K562 (cell line): ENCODE results near the gene TRIM25. TPM values are rescaled to one million over a fixed set of nuclear protein-coding genes. Genes with fewer than 3 reads are reported as not detected.

Experiments
- CBX2 ChIP-seq: fragments of 200-600 bp; sonication (generic); IDR thresholded peaks from one replicate; pipeline ENCODE4 v1.6.1; 2012; ENCODE audit warnings: mild to moderate bottlenecking, low read length, inconsistent platforms; ENCODE audit not compliant: insufficient read depth, poor library complexity, severe bottlenecking
- GABPB2 ChIP-seq: fragments of 250-450 bp; sonication (Bioruptor Pico); conservative IDR thresholded peaks from 2 replicates; pipeline ENCODE4 v1.5.1; 2021; ENCODE audit warnings: mild to moderate bottlenecking
- GTF2F1 ChIP-seq: IDR thresholded peaks from 2 replicates; pipeline ENCODE4 v1.6.1; 2011; ENCODE audit warnings: low read depth, low read length, improper control_type of control experiment
- HSF4 ChIP-seq: fragments of 250-450 bp; sonication (Bioruptor Pico); IDR thresholded peaks from 2 replicates; pipeline ENCODE4 v2.1.2; 2022; ENCODE audit warnings: mild to moderate bottlenecking, moderate library complexity, borderline replicate concordance
- ID3 ChIP-seq, 2 experiments: fragments of 250-450 bp in 1 of 2; fragments of 450-650 bp in 1 of 2; sonication (Bioruptor Pico) in 1 of 2; IDR thresholded peaks; 2 replicates each; pipeline versions ENCODE4 v1.6.1 to v1.8.0; 2016 to 2021; ENCODE audit warnings: mild to moderate bottlenecking in 2 of 2, moderate library complexity in 2 of 2, missing compliant biosample characterization in 1 of 2, missing genetic modification characterization in 1 of 2
- IRF2 ChIP-seq: sonication (generic); formaldehyde crosslinking; IDR thresholded peaks from 2 replicates; pipeline ENCODE4 v1.8.1; 2022; ENCODE audit warnings: mild to moderate bottlenecking, missing genetic modification reagents
- MXI1 ChIP-seq: IDR thresholded peaks from 2 replicates; pipeline ENCODE4 v1.6.1; 2011; ENCODE audit warnings: low read depth, mild to moderate bottlenecking, improper control_type of control experiment, low read length
- PML ChIP-seq: IDR thresholded peaks from 2 replicates; pipeline ENCODE4 v1.6.1; 2012; ENCODE audit warnings: low read length, inconsistent platforms
- RBFOX2 ChIP-seq: fragments of 200-400 bp; formaldehyde crosslinking; IDR thresholded peaks from 2 replicates; pipeline ENCODE4 v1.6.1; 2017; ENCODE audit warnings: low read depth, mild to moderate bottlenecking, low read length, moderate library complexity
- SMAD1 ChIP-seq: fragments of 150-350 bp; IDR thresholded peaks from 2 replicates; pipeline ENCODE4 v1.6.1; 2014; ENCODE audit warnings: low read length, low read depth; ENCODE audit not compliant: partially characterized antibody
- SNRNP70 ChIP-seq: fragments of 200-400 bp; formaldehyde crosslinking; optimal IDR thresholded peaks from 2 replicates; pipeline ENCODE3; 2017; ENCODE audit warnings: low read depth, low read length
- TGIF2 ChIP-seq: sonication (generic); formaldehyde crosslinking; IDR thresholded peaks from 2 replicates; pipeline ENCODE4 v1.8.1; 2022; ENCODE audit warnings: mild to moderate bottlenecking, missing genetic modification reagents, moderate library complexity
- TRIM25 ChIP-seq: fragments of 450-650 bp; IDR thresholded peaks from 2 replicates; pipeline ENCODE4 v1.7.0; 2016; ENCODE audit warnings: borderline replicate concordance
- USF2 ChIP-seq: sonication (generic); formaldehyde crosslinking; IDR thresholded peaks from 2 replicates; pipeline ENCODE4 v1.5.0; 2020; ENCODE audit warnings: missing genetic modification reagents
- XRCC4 ChIP-seq: IDR thresholded peaks from one replicate; pipeline ENCODE4 v1.6.1; 2011; ENCODE audit not compliant: insufficient read depth, insufficient read length; ENCODE audit errors: extremely low read depth
- ZBTB34 ChIP-seq: fragments of 250-450 bp; sonication (Bioruptor Pico); IDR thresholded peaks from 2 replicates; pipeline ENCODE4 v1.8.0; 2021; ENCODE audit warnings: mild to moderate bottlenecking, moderate library complexity
- ZNF695 ChIP-seq: fragments of 450-650 bp; formaldehyde crosslinking; IDR thresholded peaks from 2 replicates; pipeline ENCODE4 v1.4.0; 2020; ENCODE audit warnings: mild to moderate bottlenecking, moderate library complexity
- ZNF766 ChIP-seq: fragments of 200-800 bp; sonication (Bioruptor generic); conservative IDR thresholded peaks from 2 replicates; pipeline ENCODE4 v1.6.1; 2016; ENCODE audit warnings: missing genetic modification characterization, missing compliant biosample characterization
- polyA plus RNA-seq, 8 experiments: library from polyadenylated mRNA; depleted of rRNA in 4 of 8; stranded (reverse) in 5 of 8; unstranded in 3 of 8; fragments of >200 nt; fragmentation: Nextera tagmentation in 2 of 8; fragmentation: Illumina TruSeq in 1 of 8; extraction: Ambion mirVana in 2 of 8; extraction: Trizol in 1 of 8; gene quantifications; 2 replicates each; pipeline versions ENCODE4 v1.2.1 to v1.2.3, GENCODE V29; 2011 to 2014; ENCODE audit warnings: inconsistent platforms in 1 of 8, missing spikeins in 1 of 8
- total RNA-seq, 7 experiments: library from RNA; depleted of rRNA in 6 of 7; stranded (reverse); fragments of >200 nt in 6 of 7; fragmentation: Illumina TruSeq in 2 of 7; extraction: Trizol in 2 of 7; gene quantifications; 2 replicates each; pipeline versions ENCODE4 v1.2.1 to v1.2.3, GENCODE V29; 2011 to 2021; ENCODE audit warnings: low replicate concordance in 1 of 7
- TF ChIP-seq, protein P1 (sequence below): sonication (generic); formaldehyde crosslinking; IDR thresholded peaks from 2 replicates; pipeline ENCODE4 v1.8.0; 2022; ENCODE audit warnings: mild to moderate bottlenecking, low read depth, missing genetic modification reagents
- TF ChIP-seq, protein P2 (sequence below), 2 experiments: IDR thresholded peaks; 2 replicates each; pipeline ENCODE4 v1.6.1; 2012; ENCODE audit warnings: improper control_type of control experiment in 2 of 2, low read depth in 2 of 2, low read length in 2 of 2, borderline replicate concordance in 1 of 2

Gene TRIM25
- total and polyA plus RNA-seq, 9 of the 15 experiments (the other 6 are each of a cell fraction or from before 2014, with no cell fraction given), result 5.9 to 49.5 (median 24.5) TPM

- TF ChIP-seq GABPB2 (CRISPR knock-in tag), result no peak
- TF ChIP-seq RBFOX2, result no peak
- TF ChIP-seq, protein P1, sequence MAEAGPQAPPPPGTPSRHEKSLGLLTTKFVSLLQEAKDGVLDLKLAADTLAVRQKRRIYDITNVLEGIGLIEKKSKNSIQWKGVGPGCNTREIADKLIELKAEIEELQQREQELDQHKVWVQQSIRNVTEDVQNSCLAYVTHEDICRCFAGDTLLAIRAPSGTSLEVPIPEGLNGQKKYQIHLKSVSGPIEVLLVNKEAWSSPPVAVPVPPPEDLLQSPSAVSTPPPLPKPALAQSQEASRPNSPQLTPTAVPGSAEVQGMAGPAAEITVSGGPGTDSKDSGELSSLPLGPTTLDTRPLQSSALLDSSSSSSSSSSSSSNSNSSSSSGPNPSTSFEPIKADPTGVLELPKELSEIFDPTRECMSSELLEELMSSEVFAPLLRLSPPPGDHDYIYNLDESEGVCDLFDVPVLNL (CRISPR knock-in tag), result no peak
- no peak for TF ChIP-seq ID3 (CRISPR knock-in tag; IDR thresholded peaks at IDR 0.05)
- 0 out of 2 replicates have a peak, but pooled peaks have one; percentile 53 for TF ChIP-seq ID3 (tag; IDR thresholded peaks at IDR 0.05)
- no peak for TF ChIP-seq USF2 (CRISPR knock-in tag)
- peak; percentile 69; the same call in 1 of the 2 replicates for TF ChIP-seq ZNF766 (CRISPR knock-in tag)
- no peak for TF ChIP-seq CBX2
- TF ChIP-seq MXI1, result no peak
- no peak for TF ChIP-seq ZBTB34 (CRISPR knock-in tag)
- TF ChIP-seq HSF4 (CRISPR knock-in tag), result no peak
- no peak for TF ChIP-seq XRCC4
- no peak for TF ChIP-seq GTF2F1
- TF ChIP-seq TRIM25, result no peak
- TF ChIP-seq TGIF2 (CRISPR knock-in tag), result no peak
- no peak for TF ChIP-seq SNRNP70
- no peak for TF ChIP-seq ZNF695
- TF ChIP-seq SMAD1, result no peak
- TF ChIP-seq PML, result no peak
- no peak for TF ChIP-seq IRF2 (CRISPR knock-in tag)
- TF ChIP-seq, protein P2, sequence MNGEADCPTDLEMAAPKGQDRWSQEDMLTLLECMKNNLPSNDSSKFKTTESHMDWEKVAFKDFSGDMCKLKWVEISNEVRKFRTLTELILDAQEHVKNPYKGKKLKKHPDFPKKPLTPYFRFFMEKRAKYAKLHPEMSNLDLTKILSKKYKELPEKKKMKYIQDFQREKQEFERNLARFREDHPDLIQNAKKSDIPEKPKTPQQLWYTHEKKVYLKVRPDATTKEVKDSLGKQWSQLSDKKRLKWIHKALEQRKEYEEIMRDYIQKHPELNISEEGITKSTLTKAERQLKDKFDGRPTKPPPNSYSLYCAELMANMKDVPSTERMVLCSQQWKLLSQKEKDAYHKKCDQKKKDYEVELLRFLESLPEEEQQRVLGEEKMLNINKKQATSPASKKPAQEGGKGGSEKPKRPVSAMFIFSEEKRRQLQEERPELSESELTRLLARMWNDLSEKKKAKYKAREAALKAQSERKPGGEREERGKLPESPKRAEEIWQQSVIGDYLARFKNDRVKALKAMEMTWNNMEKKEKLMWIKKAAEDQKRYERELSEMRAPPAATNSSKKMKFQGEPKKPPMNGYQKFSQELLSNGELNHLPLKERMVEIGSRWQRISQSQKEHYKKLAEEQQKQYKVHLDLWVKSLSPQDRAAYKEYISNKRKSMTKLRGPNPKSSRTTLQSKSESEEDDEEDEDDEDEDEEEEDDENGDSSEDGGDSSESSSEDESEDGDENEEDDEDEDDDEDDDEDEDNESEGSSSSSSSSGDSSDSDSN (IDR thresholded peaks at IDR 0.05; ENCODE audit: borderline replicate concordance in 1 of 2, low read depth in 2 of 2, low read length in 2 of 2), result no peak
Measured at GRCh38 chr17:56876766-56877179, 37.1 kb downstream of the TRIM25 start (continued).
